ENCODE data around the gene SSR2. TPM values are rescaled to one million over a fixed set of nuclear protein-coding genes. Genes with fewer than 3 reads are reported as not detected.

Gene SSR2
- total RNA-seq, 5 donors from 2014 or later (not counting 1 experiment from before 2014, with no cell fraction given) = 230 to 238 (median 232) TPM

DNA sequence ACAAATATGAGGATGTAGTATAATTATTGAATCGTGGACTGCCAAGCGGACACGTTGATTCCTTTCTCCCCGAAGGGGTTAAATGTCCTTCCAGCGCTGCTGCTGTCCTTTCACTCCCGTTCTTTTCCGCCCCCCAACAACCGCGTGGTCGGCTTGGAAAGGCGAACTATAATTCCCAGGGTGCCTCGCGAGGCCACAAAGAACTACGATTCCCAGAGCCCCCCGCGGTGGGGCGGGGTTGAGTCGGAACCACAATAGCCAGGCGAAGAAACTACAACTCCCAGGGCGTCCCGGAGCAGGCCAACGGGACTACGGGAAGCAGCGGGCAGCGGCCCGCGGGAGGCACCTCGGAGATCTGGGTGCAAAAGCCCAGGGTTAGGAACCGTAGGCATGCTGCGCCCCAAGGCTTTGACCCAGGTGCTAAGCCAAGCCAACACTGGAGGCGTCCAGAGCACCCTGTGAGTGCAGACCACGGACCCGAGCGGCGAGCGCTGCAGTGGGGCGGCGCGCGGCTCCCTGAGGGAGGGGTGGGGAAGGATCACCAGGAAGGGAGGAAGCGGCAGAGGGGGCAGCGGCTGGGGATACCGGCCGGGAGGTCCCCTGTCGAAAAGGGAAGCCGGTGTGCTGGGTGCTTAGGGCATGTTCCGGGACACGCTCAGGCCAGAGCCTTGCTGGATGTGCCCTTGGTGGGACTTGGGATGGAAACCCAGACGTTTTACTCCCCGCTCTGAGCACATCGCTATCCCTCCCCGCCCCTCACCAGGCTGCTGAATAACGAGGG is 33.9 kb upstream of the SSR2 start, which contains the start of gene LAMTOR2:
TSS of gene LAMTOR2 (plus strand) at position 283 of the 781 bp plus-strand sequence. CDS start at position 391, 108 bp downstream.
- H3K9me3 ChIP-seq = no peaks in the 10 kb centered on the region
- CTCF ChIA-PET = no interaction called here
- Mint-ChIP-seq H3K36me3 (peaks cover 10% of the 10 kb centered on the region), H3K4me1 (peaks cover 28 to 43% (median 34%) of the 10 kb centered on the region in 3 donors), H3K27me3 (no peaks in the 10 kb centered on the region), H3K9me3 (no peaks in the 10 kb centered on the region), H3K27ac (peak within 1 kb of the TSS; percentile 90 to 95), H3K4me3 (peak within 1 kb of the TSS; percentile 93 to 100 (median 95))
- peak within 1 kb of the TSS; percentile 80 to 82 for H3K4me3 ChIP-seq (ENCODE audit: control insufficient read depth in 1 of 2, extremely low read depth in 1 of 2, low read length in 1 of 2)
- H3K27me3 ChIP-seq (replicated peaks in 1 of 2; ENCODE audit: control insufficient read depth in 2 of 2, extremely low read depth in 1 of 2, insufficient read depth in 2 of 2, low read length in 1 of 2) = no peaks in the 10 kb centered on the region
- peak within 1 kb of the TSS; percentile 78 for H3K27ac ChIP-seq (ENCODE audit: low read length)
- H3K4me1 ChIP-seq (ENCODE audit: control insufficient read depth in 1 of 2, extremely low read depth in 1 of 2, insufficient read depth in 2 of 2, low read length in 2 of 2) = peaks cover 6 to 22% of the 10 kb centered on the region in 2 experiments
- peaks cover 0 to 13% of the 10 kb centered on the region in 2 donors for H3K36me3 ChIP-seq (ENCODE audit: control insufficient read depth in 2 of 2, extremely low read depth in 1 of 2, insufficient read depth in 1 of 2, low read length in 1 of 2)
- ATAC-seq (replicated peaks in 1 of 4) = peak; percentile 78 to 85 (median 82)
- POLR2A ChIA-PET = interaction anchor here in 1 of 2 donors (0.6 kb wide), 1 partner anchor 860 kb away, joined by 3 read pairs; no protein-coding TSS in a partner anchor
- WGBS (ENCODE audit: insufficient coverage) = under 1% methylated on average over 47 of the region's 53 CpGs
- DNase-seq = peak; percentile 87 to 97 (median 95)

- H3K27me3 ChIP-seq (replicated peaks in 1 of 2; ENCODE audit: control insufficient read depth in 2 of 2, extremely low read depth in 1 of 2, insufficient read depth in 2 of 2, low read length in 1 of 2) = no peaks in the 10 kb centered on the region
- 0% methylated on average over 30 of the region's 49 CpGs for WGBS (ENCODE audit: insufficient coverage)
- H3K36me3 ChIP-seq (ENCODE audit: control insufficient read depth in 2 of 2, extremely low read depth in 1 of 2, insufficient read depth in 1 of 2, low read length in 1 of 2) = peaks cover under 1 to 21% of the 10 kb centered on the region in 2 donors
- no peaks in the 10 kb centered on the region for H3K27me3 Mint-ChIP-seq
- H3K9me3 Mint-ChIP-seq = no peaks in the 10 kb centered on the region
- peaks cover 6 to 22% of the 10 kb centered on the region in 2 experiments for H3K4me1 ChIP-seq (ENCODE audit: control insufficient read depth in 1 of 2, extremely low read depth in 1 of 2, insufficient read depth in 2 of 2, low read length in 2 of 2)
- no peaks in the 10 kb centered on the region for H3K9me3 ChIP-seq
- POLR2A ChIA-PET = interaction anchor here (0.6 to 0.7 kb wide), 3 partner anchors 859 to 1607 kb away, joined by 3 read pairs; no protein-coding TSS in a partner anchor
- H3K4me3 ChIP-seq (ENCODE audit: control insufficient read depth in 1 of 2, extremely low read depth in 1 of 2, low read length in 1 of 2) = peak within 1 kb of the TSS; percentile 80 to 82
- DNase-seq = peak; percentile 66 to 87 (median 78)
- ATAC-seq (replicated peaks in 1 of 4) = peak; percentile 62 to 78 (median 70)
- peak within 1 kb of the TSS; percentile 93 to 100 (median 95) for H3K4me3 Mint-ChIP-seq
- peak within 1 kb of the TSS; percentile 90 to 95 for H3K27ac Mint-ChIP-seq
- H3K36me3 Mint-ChIP-seq = peaks cover 17% of the 10 kb centered on the region
- peaks cover 28 to 43% (median 34%) of the 10 kb centered on the region in 3 donors for H3K4me1 Mint-ChIP-seq
- CTCF ChIA-PET = interaction anchor here in 1 of 2 donors (0.9 kb wide), 1 partner anchor 91 kb away, joined by 4 read pairs; no protein-coding TSS in a partner anchor
- H3K27ac ChIP-seq (ENCODE audit: low read length) = peak within 1 kb of the TSS; percentile 78
These were observed 33.2 kb upstream of the SSR2 start, which contains the start of gene UBQLN4 for GRCh38 chr1:156053768-156054499. TSS of gene UBQLN4 (minus strand) at chr1:156053798. CDS start at chr1:156053701, 97 bp downstream.

DNA sequence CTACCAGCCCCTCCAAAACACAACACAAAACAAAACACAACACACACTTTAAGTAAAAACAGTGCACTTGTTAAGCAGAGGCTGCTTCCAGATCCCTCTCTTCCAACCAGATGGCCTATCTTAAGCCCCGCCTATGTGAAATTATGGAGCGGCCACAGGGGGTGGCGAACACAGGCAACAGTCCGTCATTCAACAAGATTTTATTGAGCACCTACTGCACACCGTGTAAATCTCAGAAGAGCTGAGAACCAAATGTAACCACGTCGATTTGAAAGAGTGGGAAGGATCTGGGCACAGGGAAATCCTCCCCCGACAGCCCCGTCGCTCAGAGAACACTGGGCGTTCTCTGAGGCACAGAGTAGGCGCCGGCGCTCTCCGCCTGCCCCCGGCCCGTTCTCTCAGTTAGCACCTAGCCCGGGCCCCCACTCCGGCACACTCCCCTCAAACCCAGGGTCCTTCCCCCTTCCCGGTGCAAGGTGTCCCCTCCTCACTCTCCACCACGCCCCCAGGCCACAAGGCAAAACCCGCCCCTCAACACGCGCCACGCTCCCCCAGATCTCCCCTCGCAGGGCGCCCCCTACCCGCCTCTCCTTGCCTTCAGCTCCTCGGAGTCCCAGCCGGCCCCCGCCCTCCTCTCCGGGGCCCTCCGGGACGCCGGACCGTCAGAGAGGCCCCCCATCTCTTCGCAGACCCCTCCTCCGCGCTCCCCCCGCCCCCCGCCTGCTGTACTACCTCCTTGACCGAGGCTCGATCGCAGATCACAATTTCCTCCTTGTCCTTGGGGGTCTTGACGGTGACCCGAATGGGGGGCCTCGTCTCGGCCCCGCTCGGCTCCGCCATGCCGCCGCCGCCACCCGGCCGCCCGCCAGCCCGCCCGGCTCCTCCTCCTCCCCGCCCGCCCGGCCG is 32.4 kb upstream of the SSR2 start:
- Histone ChIP-seq H3K9me3 (no peaks in the 10 kb centered on the region), H3K4me1 (ENCODE audit: control insufficient read depth in 1 of 2, extremely low read depth in 1 of 2, insufficient read depth in 2 of 2, low read length in 2 of 2) (peaks cover 6 to 22% of the 10 kb centered on the region in 2 experiments), H3K4me3 (ENCODE audit: control insufficient read depth in 1 of 2, extremely low read depth in 1 of 2, low read length in 1 of 2) (peak overlapping the region; percentile 57 to 80), H3K27me3 (replicated peaks in 1 of 2; ENCODE audit: control insufficient read depth in 2 of 2, extremely low read depth in 1 of 2, insufficient read depth in 2 of 2, low read length in 1 of 2) (no peaks in the 10 kb centered on the region), H3K36me3 (ENCODE audit: control insufficient read depth in 2 of 2, extremely low read depth in 1 of 2, insufficient read depth in 1 of 2, low read length in 1 of 2) (peaks cover 6 to 29% of the 10 kb centered on the region in 2 donors), H3K27ac (ENCODE audit: low read length) (peak overlapping the region; percentile 31)
- no peaks in the 10 kb centered on the region for H3K27me3 Mint-ChIP-seq
- peak; percentile 24 to 74 (median 59) for DNase-seq
- H3K36me3 Mint-ChIP-seq = peaks cover 20% of the 10 kb centered on the region
- ChIA-PET POLR2A (interaction anchor here (0.6 to 0.7 kb wide), 3 partner anchors 688 to 1607 kb away, joined by 3 to 4 read pairs (median 3); partner anchors contain the start of gene MRPL24 (in 1 of the 2)), CTCF (interaction anchor here in 1 of 2 donors (0.9 kb wide), 1 partner anchor 90 kb away, joined by 4 read pairs; no protein-coding TSS in a partner anchor)
- peak overlapping the region; percentile 77 for H3K27ac Mint-ChIP-seq
- peak overlapping the region; percentile 83 to 100 (median 93) for H3K4me3 Mint-ChIP-seq
- 0% methylated on average over 27 of the region's 63 CpGs for WGBS (ENCODE audit: insufficient coverage)
- peaks cover 28 to 43% (median 34%) of the 10 kb centered on the region in 3 donors for H3K4me1 Mint-ChIP-seq
- ATAC-seq (replicated peaks in 1 of 4) = peak; percentile 35 to 50 (median 44)
- no peaks in the 10 kb centered on the region for H3K9me3 Mint-ChIP-seq

- peaks cover 17% of the 10 kb centered on the region for H3K36me3 Mint-ChIP-seq
- WGBS (ENCODE audit: insufficient coverage) = no CpG with 5 or more reads among the region's 7 CpGs
- H3K4me1 Mint-ChIP-seq = peaks cover 25 to 38% (median 28%) of the 10 kb centered on the region in 3 donors
- ChIA-PET CTCF (no interaction called here), POLR2A (no interaction called here)
- no peaks in the 10 kb centered on the region for H3K27me3 ChIP-seq (replicated peaks in 1 of 2; ENCODE audit: control insufficient read depth in 2 of 2, extremely low read depth in 1 of 2, insufficient read depth in 2 of 2, low read length in 1 of 2)
- H3K4me1 ChIP-seq (ENCODE audit: control insufficient read depth in 1 of 2, extremely low read depth in 1 of 2, insufficient read depth in 2 of 2, low read length in 2 of 2) = peaks cover 6 to 22% of the 10 kb centered on the region in 2 experiments
- peaks cover 6 to 34% of the 10 kb centered on the region in 2 donors for H3K36me3 ChIP-seq (ENCODE audit: control insufficient read depth in 2 of 2, extremely low read depth in 1 of 2, insufficient read depth in 1 of 2, low read length in 1 of 2)
- ATAC-seq (replicated peaks in 1 of 4) (no peak), DNase-seq (no peak)
- H3K27ac ChIP-seq (ENCODE audit: low read length) = no peak overlapping the region
- no peak overlapping the region for H3K4me3 ChIP-seq (ENCODE audit: control insufficient read depth in 1 of 2, extremely low read depth in 1 of 2, low read length in 1 of 2)
- no peaks in the 10 kb centered on the region for H3K9me3 Mint-ChIP-seq
- no peaks in the 10 kb centered on the region for H3K27me3 Mint-ChIP-seq
- H3K27ac Mint-ChIP-seq = peak overlapping the region in 1 of 2 donors; percentile 40
- H3K4me3 Mint-ChIP-seq = peak overlapping the region in 2 of 3 donors; percentile 1 to 31
- no peaks in the 10 kb centered on the region for H3K9me3 ChIP-seq
These were observed 30.4 kb upstream of the SSR2 start for GRCh38 chr1:156051011-156051725.

- POLR2A ChIA-PET = no interaction called here
- Mint-ChIP-seq H3K36me3 (peaks cover 17% of the 10 kb centered on the region), H3K4me3 (no peak overlapping the region), H3K4me1 (peaks cover 20 to 30% (median 23%) of the 10 kb centered on the region in 3 donors), H3K27ac (no peak overlapping the region), H3K9me3 (no peaks in the 10 kb centered on the region), H3K27me3 (no peaks in the 10 kb centered on the region)
- Histone ChIP-seq H3K27ac (ENCODE audit: low read length) (no peak overlapping the region), H3K9me3 (no peaks in the 10 kb centered on the region), H3K4me1 (ENCODE audit: control insufficient read depth in 1 of 2, extremely low read depth in 1 of 2, insufficient read depth in 2 of 2, low read length in 2 of 2) (peaks cover 3 to 20% of the 10 kb centered on the region in 2 experiments), H3K36me3 (ENCODE audit: control insufficient read depth in 2 of 2, extremely low read depth in 1 of 2, insufficient read depth in 1 of 2, low read length in 1 of 2) (peaks cover 6 to 34% of the 10 kb centered on the region in 2 donors), H3K27me3 (replicated peaks in 1 of 2; ENCODE audit: control insufficient read depth in 2 of 2, extremely low read depth in 1 of 2, insufficient read depth in 2 of 2, low read length in 1 of 2) (no peaks in the 10 kb centered on the region), H3K4me3 (ENCODE audit: control insufficient read depth in 1 of 2, extremely low read depth in 1 of 2, low read length in 1 of 2) (no peak overlapping the region)
- 90% methylated on average over 4 of the region's 4 CpGs for WGBS (ENCODE audit: insufficient coverage)
- CTCF ChIA-PET = interaction anchor here in 1 of 2 donors (0.6 kb wide), 1 partner anchor 178 kb away, joined by 10 read pairs; no protein-coding TSS in a partner anchor
- ATAC-seq (replicated peaks in 1 of 4) = no peak
- DNase-seq = no peak
These were observed 29.6 kb upstream of the SSR2 start for GRCh38 chr1:156050376-156050775.
